SK-N-SH treated with all-trans-retinoic acid at 6 μM for 48 hours (cell line): Measurements from ENCODE around the gene ANKRD28.

Experiments
- ATAC-seq: fragments of 200-7000 bp; cut with Tn5 transposase; 3 replicates; pipeline ENCODE4 v1.9.1; 2020; ENCODE audit warnings: mild to moderate bottlenecking, moderate library complexity
- ARNTL ChIP-seq: fragments of 450-650 bp; formaldehyde crosslinking; IDR thresholded peaks from 2 replicates; pipeline ENCODE4 v1.5.0; 2020; ENCODE audit warnings: low read depth, mild to moderate bottlenecking, moderate library complexity, borderline replicate concordance
- BACH2 ChIP-seq: fragments of 250-450 bp; sonication (Bioruptor Pico); IDR thresholded peaks from 2 replicates; pipeline ENCODE4 v1.9.0; 2021; ENCODE audit warnings: mild to moderate bottlenecking, borderline replicate concordance
- CREB5 ChIP-seq: fragments of 250-450 bp; sonication (Bioruptor Pico); IDR thresholded peaks from 2 replicates; pipeline ENCODE4 v1.5.1; 2020; ENCODE audit warnings: low read depth, mild to moderate bottlenecking, moderate library complexity
- CSDC2 ChIP-seq: fragments of 250-450 bp; sonication (Bioruptor Pico); IDR thresholded peaks from 2 replicates; pipeline ENCODE4 v1.5.0; 2020; ENCODE audit warnings: mild to moderate bottlenecking, moderate library complexity
- CSRNP3 ChIP-seq: fragments of 250-450 bp; sonication (Bioruptor Pico); IDR thresholded peaks from 2 replicates; pipeline ENCODE4 v1.5.1; 2021; ENCODE audit warnings: mild to moderate bottlenecking, moderate library complexity
- ESRRG ChIP-seq: fragments of 250-450 bp; sonication (Bioruptor Pico); IDR thresholded peaks from 2 replicates; pipeline ENCODE4 v1.6.1; 2021; ENCODE audit warnings: mild to moderate bottlenecking
- GLIS3 ChIP-seq: fragments of 250-450 bp; sonication (Bioruptor Pico); IDR thresholded peaks from 2 replicates; pipeline ENCODE4 v1.5.0; 2020; ENCODE audit warnings: mild to moderate bottlenecking, moderate library complexity
- ISL1 ChIP-seq: fragments of 250-450 bp; sonication (Bioruptor Pico); IDR thresholded peaks from 2 replicates; pipeline ENCODE4 v2.1.2; 2022; ENCODE audit warnings: mild to moderate bottlenecking, moderate library complexity
- PATZ1 ChIP-seq: fragments of 250-450 bp; sonication (Bioruptor Pico); IDR thresholded peaks from 2 replicates; pipeline ENCODE4 v1.8.0; 2020; ENCODE audit warnings: mild to moderate bottlenecking, moderate library complexity, borderline replicate concordance
- POU6F1 ChIP-seq: fragments of 250-450 bp; sonication (Bioruptor Pico); IDR thresholded peaks from 2 replicates; pipeline ENCODE4 v1.8.0; 2021; ENCODE audit warnings: low read depth, mild to moderate bottlenecking, moderate library complexity, borderline replicate concordance
- PPARA ChIP-seq: fragments of 250-450 bp; sonication (Bioruptor Pico); IDR thresholded peaks from 2 replicates; pipeline ENCODE4 v1.5.0; 2020; ENCODE audit warnings: mild to moderate bottlenecking, borderline replicate concordance
- RARB ChIP-seq: fragments of 250-450 bp; sonication (Bioruptor Pico); IDR thresholded peaks from 2 replicates; pipeline ENCODE4 v1.8.0; 2021; ENCODE audit warnings: mild to moderate bottlenecking, moderate library complexity
- SNAI2 ChIP-seq: fragments of 250-450 bp; sonication (Bioruptor Pico); IDR thresholded peaks from 2 replicates; pipeline ENCODE4 v1.5.0; 2020; ENCODE audit warnings: mild to moderate bottlenecking, moderate library complexity
- TCF4 ChIP-seq: fragments of 250-450 bp; sonication (Bioruptor Pico); IDR thresholded peaks from 2 replicates; pipeline ENCODE4 v1.8.0; 2021; ENCODE audit warnings: mild to moderate bottlenecking, moderate library complexity, borderline replicate concordance
- TOX ChIP-seq: fragments of 250-450 bp; sonication (Bioruptor Pico); IDR thresholded peaks from 2 replicates; pipeline ENCODE4 v1.8.0; 2021; ENCODE audit warnings: mild to moderate bottlenecking, moderate library complexity, borderline replicate concordance
- TSHZ2 ChIP-seq: fragments of 250-450 bp; sonication (Bioruptor Pico); IDR thresholded peaks from 2 replicates; pipeline ENCODE4 v1.5.0; 2020; ENCODE audit warnings: mild to moderate bottlenecking, moderate library complexity
- ZC3H10 ChIP-seq: fragments of 250-450 bp; sonication (Bioruptor Pico); IDR thresholded peaks from 2 replicates; pipeline ENCODE4 v1.5.1; 2021; ENCODE audit warnings: mild to moderate bottlenecking, moderate library complexity
- ZFP3 ChIP-seq: fragments of 250-450 bp; sonication (Bioruptor Pico); IDR thresholded peaks from 2 replicates; pipeline ENCODE4 v1.5.0; 2020; ENCODE audit warnings: mild to moderate bottlenecking, moderate library complexity
- ZFP30 ChIP-seq: fragments of 450-650 bp; formaldehyde crosslinking; IDR thresholded peaks from 2 replicates; pipeline ENCODE4 v1.5.0; 2022; ENCODE audit warnings: mild to moderate bottlenecking, moderate library complexity
- ZNF565 ChIP-seq: fragments of 450-650 bp; formaldehyde crosslinking; conservative IDR thresholded peaks from 2 replicates; pipeline ENCODE4 v1.5.0; 2020; ENCODE audit warnings: low read depth, mild to moderate bottlenecking, moderate library complexity
- ZNF8 ChIP-seq: fragments of 450-650 bp; formaldehyde crosslinking; IDR thresholded peaks from 2 replicates; pipeline ENCODE4 v1.5.0; 2020; ENCODE audit warnings: mild to moderate bottlenecking, moderate library complexity

ANKRD28 gene

GRCh38 chr3:15787526-15787925 lies 10.3 kb downstream of the ANKRD28 start (continued):
- TF ChIP-seq ZNF8 (CRISPR knock-in tag): no peak
- no peak for TF ChIP-seq GLIS3 (CRISPR knock-in tag)
- no peak for TF ChIP-seq RARB (CRISPR knock-in tag)
- no peak for TF ChIP-seq ARNTL (CRISPR knock-in tag)
- no peak for TF ChIP-seq ZFP3 (CRISPR knock-in tag)

GRCh38 chr3:15783361-15783969 lies 14.3 kb downstream of the ANKRD28 start:
- peak; percentile 26 for ATAC-seq
- TF ChIP-seq ZNF8 (CRISPR knock-in tag): no peak
- 0 out of 2 replicates have a peak, but pooled peaks have one; percentile 18 for TF ChIP-seq ISL1 (CRISPR knock-in tag)
- TF ChIP-seq RARB (CRISPR knock-in tag): no peak
- TF ChIP-seq POU6F1: no peak
- no peak for TF ChIP-seq ZFP3 (CRISPR knock-in tag)
- TF ChIP-seq ARNTL (CRISPR knock-in tag): no peak
- no peak for TF ChIP-seq PPARA (CRISPR knock-in tag)

- TF ChIP-seq ZC3H10 (CRISPR knock-in tag) (no peak), ARNTL (CRISPR knock-in tag) (no peak), ZNF565 (CRISPR knock-in tag) (no peak)
- ATAC-seq: peak; percentile 10; the same call in 2 of the 3 replicates
Observed at GRCh38 chr3:15782429-15782828, 15.3 kb downstream of the ANKRD28 start.

GRCh38 chr3:15781637-15782402 lies 16.0 kb downstream of the ANKRD28 start:
- ATAC-seq: peak; percentile 46
- no peak for TF ChIP-seq GLIS3 (CRISPR knock-in tag)

GRCh38 chr3:15781131-15781530 lies 16.6 kb downstream of the ANKRD28 start:
- TF ChIP-seq CSDC2 (no peak), CSRNP3 (CRISPR knock-in tag) (no peak), SNAI2 (CRISPR knock-in tag) (no peak), TCF4 (CRISPR knock-in tag) (no peak), PATZ1 (CRISPR knock-in tag) (no peak), ESRRG (CRISPR knock-in tag) (no peak), ZC3H10 (CRISPR knock-in tag) (no peak), TOX (CRISPR knock-in tag) (no peak), CREB5 (CRISPR knock-in tag) (no peak), TSHZ2 (CRISPR knock-in tag) (no peak), BACH2 (no peak), RARB (CRISPR knock-in tag) (no peak), PPARA (CRISPR knock-in tag) (no peak), ZFP3 (CRISPR knock-in tag) (no peak), ISL1 (CRISPR knock-in tag) (no peak), ZFP30 (CRISPR knock-in tag) (no peak), ZNF565 (CRISPR knock-in tag) (no peak)
- ATAC-seq: no peak
